ENCODE measurements around the gene UGT1A4. TPM values are rescaled to one million over a fixed set of nuclear protein-coding genes. Genes with fewer than 3 reads are reported as not detected.

UGT1A4 gene
- total RNA-seq, 1 experiment from 2014 or later, result not detected

DNA sequence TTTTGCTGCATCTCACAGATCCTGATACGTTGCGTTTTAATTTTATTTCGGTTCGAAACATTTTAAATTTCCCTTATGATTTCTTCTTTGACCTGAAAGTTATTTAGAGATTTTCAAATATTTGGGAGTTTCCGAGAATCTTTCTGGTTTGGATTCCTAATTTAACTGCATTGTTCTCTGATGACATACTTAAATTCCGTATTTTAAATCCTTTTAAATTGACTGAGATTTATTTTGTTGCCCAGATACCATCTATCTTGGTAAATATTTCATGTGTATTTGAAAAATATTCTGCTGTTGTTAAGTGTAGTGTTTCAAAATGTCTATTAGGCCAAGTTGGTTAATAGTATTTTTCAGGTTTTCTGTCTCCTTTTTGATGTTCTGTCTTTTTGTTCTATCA, 97.3 kb downstream of the UGT1A4 start:
- Mint-ChIP-seq H3K27ac (no peak overlapping the region), H3K4me3 (no peak overlapping the region)
- H2BK20ac ChIP-seq (ENCODE audit: low read depth, low read length, poor library complexity, severe bottlenecking), result no peak overlapping the region

More for the DNA sequence above, 97.3 kb downstream of the UGT1A4 start:
- H3K27ac ChIP-seq (ENCODE audit: insufficient read length, low read depth, low read length), result no peak overlapping the region
- H3K4ac ChIP-seq (ENCODE audit: low read depth, low read length), result no peak overlapping the region
- Mint-ChIP-seq H3K9me3 (no peaks in the 10 kb centered on the region), H3K27me3 (ENCODE audit: low read depth) (peaks cover 9% of the 10 kb centered on the region), H3K4me1 (no peaks in the 10 kb centered on the region), H3K36me3 (ENCODE audit: insufficient read depth in 1 of 3, low read depth in 3 of 3) (no peaks in the 10 kb centered on the region)
- DNase-seq, result no peak
- no peak overlapping the region for H2BK12ac ChIP-seq (ENCODE audit: insufficient read length, low read depth, low read length)
- H3K14ac ChIP-seq (ENCODE audit: insufficient read depth, low read length), result no peak overlapping the region
- WGBS (ENCODE audit: extremely low coverage, insufficient read length, low lambda C conversion rate), result no CpG with 5 or more reads among the region's 6 CpGs
- no peaks in the 10 kb centered on the region for H3K27me3 ChIP-seq (ENCODE audit: insufficient read depth, low read length)
- H3K23ac ChIP-seq (ENCODE audit: insufficient read length, low read depth, low read length), result no peak overlapping the region
- no peaks in the 10 kb centered on the region for H3K79me1 ChIP-seq (ENCODE audit: insufficient read depth, low read depth, low read length, poor library complexity, severe bottlenecking)
- no peak overlapping the region for H4K91ac ChIP-seq (ENCODE audit: insufficient read length, low read depth, low read length)
- H4K20me1 ChIP-seq (ENCODE audit: control insufficient read depth, insufficient read depth, insufficient read length), result no peaks in the 10 kb centered on the region
- no peak overlapping the region for H2AFZ ChIP-seq (ENCODE audit: low read length)
- H4K5ac ChIP-seq (ENCODE audit: insufficient read length, low read depth, low read length), result no peak overlapping the region
- no peak overlapping the region for H2AK5ac ChIP-seq (ENCODE audit: insufficient read length, low read length)
- no peak overlapping the region for H2BK5ac ChIP-seq (ENCODE audit: insufficient read length, low read length)
- H2BK15ac ChIP-seq (ENCODE audit: low read depth, low read length), result no peak overlapping the region
- TF ChIP-seq CTCF (conservative IDR thresholded peaks at IDR 0.05), result no peak
- no peak overlapping the region for H4K8ac ChIP-seq (replicated peaks; ENCODE audit: insufficient read length, low read depth, low read length)
- H3T11ph ChIP-seq (ENCODE audit: low read length), result no peak overlapping the region
- no peaks in the 10 kb centered on the region for H3K4me1 ChIP-seq (ENCODE audit: insufficient read depth, low read length)
- H3K9me3 ChIP-seq (ENCODE audit: control insufficient read depth, low read depth, low read length), result no peaks in the 10 kb centered on the region
- H3K18ac ChIP-seq (ENCODE audit: insufficient read length, low read depth, low read length), result no peak overlapping the region
- H3K23me2 ChIP-seq (ENCODE audit: insufficient read length, low read depth, low read length, poor library complexity, severe bottlenecking), result no peaks in the 10 kb centered on the region
- no peaks in the 10 kb centered on the region for H3K79me2 ChIP-seq (ENCODE audit: insufficient read depth, low read length)
- no peak overlapping the region for H3K4me2 ChIP-seq (ENCODE audit: insufficient read depth, insufficient read length, low read length)
- no peak overlapping the region for H3K9ac ChIP-seq (ENCODE audit: extremely low read depth, insufficient read length, low read length)
- H3K56ac ChIP-seq (ENCODE audit: insufficient read length, low read depth, low read length), result no peak overlapping the region
- H2BK120ac ChIP-seq (ENCODE audit: low read depth, low read length, poor library complexity, severe bottlenecking), result no peak overlapping the region
